Panc1 (cell line): Measurements from ENCODE around the gene OSBPL10. TPM values are rescaled to one million over a fixed set of nuclear protein-coding genes. Genes with fewer than 3 reads are reported as not detected.

ENCODE experiments used
- ATAC-seq: fragments of 200-7000 bp; cut with Tn5 transposase; 2 replicates; pipeline ENCODE4 v1.9.1; 2020; ENCODE audit warnings: mild to moderate bottlenecking, moderate library complexity
- BruUV-seq: library from RNA; stranded (reverse); fragments of 400-500 nt; replicated peaks from 2 replicates; lab custom pipeline; 2021; lab: Mats Ljungman, UMichigan
- CTCF ChIA-PET: fragments of 300-600 bp; sonication (Branson Sonifier 250); formaldehyde crosslinking; loops from one replicate; lab custom pipeline; 2022; ENCODE audit warnings: antibody characterized with exemption; lab: Charles Lee
- POLR2A ChIA-PET: fragments of 300-600 bp; sonication (Branson Sonifier 250); formaldehyde crosslinking; loops from one replicate; lab custom pipeline; 2022; ENCODE audit warnings: antibody characterized with exemption; lab: Charles Lee
- DNase-seq: peaks from one replicate; pipeline ENCODE4 v3.0.0-alpha.2; 2010; ENCODE audit warnings: low read depth, low spot score
- H3K27ac ChIP-seq: 2 replicates; pipeline ENCODE4 v1.5.1; 2011; ENCODE audit warnings: mild to moderate bottlenecking, low read length, inconsistent platforms
- H3K27me3 ChIP-seq: fragments of 200-500 bp; sonication (Bioruptor generic); 2 replicates; pipeline ENCODE4 v1.6.0; 2014; ENCODE audit warnings: low read length, inconsistent platforms; ENCODE audit not compliant: control insufficient read depth, insufficient read depth
- H3K36me3 ChIP-seq: fragments of 200-500 bp; sonication (Bioruptor generic); 2 replicates; pipeline ENCODE4 v1.5.1; 2014; ENCODE audit warnings: inconsistent platforms, mild to moderate bottlenecking, low read length, moderate library complexity; ENCODE audit not compliant: control insufficient read depth, insufficient read depth
- H3K4me1 ChIP-seq: 2 replicates; pipeline ENCODE4 v1.5.1; 2011; ENCODE audit warnings: inconsistent platforms, mild to moderate bottlenecking, low read length, moderate library complexity; ENCODE audit not compliant: control insufficient read depth, insufficient read depth
- H3K4me3 ChIP-seq, 2 experiments: 2 replicates each; pipeline ENCODE4 v1.5.1; 2011 to 2012; ENCODE audit warnings: low read depth in 2 of 2, low read length in 2 of 2, mild to moderate bottlenecking in 2 of 2, inconsistent platforms in 1 of 2, moderate library complexity in 1 of 2
- H3K9me3 ChIP-seq: fragments of 200-500 bp; sonication (Bioruptor generic); 2 replicates; pipeline ENCODE4 v1.5.1; 2014; ENCODE audit warnings: low read depth, mild to moderate bottlenecking, inconsistent platforms, low read length, moderate library complexity; ENCODE audit not compliant: control insufficient read depth, insufficient read depth
- POLR2AphosphoS5 ChIP-seq: IDR thresholded peaks from 2 replicates; pipeline ENCODE4 v1.6.1; 2012; ENCODE audit warnings: mild to moderate bottlenecking, low read depth, low read length, moderate library complexity
- SIN3A ChIP-seq: IDR thresholded peaks from 2 replicates; pipeline ENCODE4 v1.6.1; 2012; ENCODE audit warnings: low read depth, mild to moderate bottlenecking, low read length, moderate library complexity, borderline replicate concordance; ENCODE audit not compliant: insufficient read depth
- TCF7L2 ChIP-seq: IDR thresholded peaks from 2 replicates; pipeline ENCODE4 v1.6.1; 2011; ENCODE audit warnings: mild to moderate bottlenecking, low read depth, low read length, inconsistent platforms
- in situ Hi-C: cut with HindIII; loops from 2 replicates; pipeline ENCODE4 v1.10.0; 2016; ENCODE audit warnings: low sequenced_read_pairs, low pct_unique_long_range_greater_than_20kb
- intact Hi-C: fragments of 100-400 bp; cut with micrococcal nuclease; formaldehyde crosslinking; loops from one replicate; pipeline ENCODE4 v1.10.0; 2022; ENCODE audit not compliant: unreplicated experiment
- total RNA-seq: library from RNA; stranded (reverse); gene quantifications from one replicate; pipeline ENCODE4 v1.2.1, GENCODE V29; 2021; ENCODE audit not compliant: unreplicated experiment
- TF ChIP-seq, protein P1 (sequence below): fragments of 450-650 bp; IDR thresholded peaks from 2 replicates; pipeline ENCODE4 v1.5.1; 2017; ENCODE audit warnings: mild to moderate bottlenecking
- TF ChIP-seq, protein P2 (sequence below), 2 experiments: IDR thresholded peaks; 2 replicates each; pipeline ENCODE4 v1.6.1; 2011 to 2012; ENCODE audit warnings: low read depth in 2 of 2, control low read depth in 1 of 2, low read length in 1 of 2, mild to moderate bottlenecking in 1 of 2, moderate library complexity in 1 of 2; ENCODE audit not compliant: insufficient read depth in 1 of 2

OSBPL10 gene
- total RNA-seq, 1 experiment from 2014 or later = 88.1 TPM

DNA sequence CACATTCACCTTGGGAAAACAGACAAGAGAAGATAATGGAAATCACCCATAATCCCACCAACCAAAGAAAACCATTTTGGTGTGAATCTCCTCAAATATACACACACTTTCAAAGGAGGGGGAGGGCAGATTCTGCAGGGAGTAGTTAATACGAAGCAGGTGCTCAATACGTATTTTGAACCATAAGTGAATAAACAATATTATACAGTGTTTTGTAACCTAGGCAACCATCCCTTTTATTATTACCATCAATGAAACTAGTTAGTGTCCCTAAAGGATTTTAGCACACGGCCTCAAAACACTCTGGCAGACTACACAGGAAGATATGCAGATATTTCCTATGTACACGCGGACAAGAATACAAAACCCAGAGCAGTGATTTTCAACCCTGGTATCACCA, 6.1 kb downstream of the OSBPL10 start:
- in situ Hi-C loops (no loop called here), intact Hi-C loops (no loop called here)
- TF ChIP-seq, protein P1, sequence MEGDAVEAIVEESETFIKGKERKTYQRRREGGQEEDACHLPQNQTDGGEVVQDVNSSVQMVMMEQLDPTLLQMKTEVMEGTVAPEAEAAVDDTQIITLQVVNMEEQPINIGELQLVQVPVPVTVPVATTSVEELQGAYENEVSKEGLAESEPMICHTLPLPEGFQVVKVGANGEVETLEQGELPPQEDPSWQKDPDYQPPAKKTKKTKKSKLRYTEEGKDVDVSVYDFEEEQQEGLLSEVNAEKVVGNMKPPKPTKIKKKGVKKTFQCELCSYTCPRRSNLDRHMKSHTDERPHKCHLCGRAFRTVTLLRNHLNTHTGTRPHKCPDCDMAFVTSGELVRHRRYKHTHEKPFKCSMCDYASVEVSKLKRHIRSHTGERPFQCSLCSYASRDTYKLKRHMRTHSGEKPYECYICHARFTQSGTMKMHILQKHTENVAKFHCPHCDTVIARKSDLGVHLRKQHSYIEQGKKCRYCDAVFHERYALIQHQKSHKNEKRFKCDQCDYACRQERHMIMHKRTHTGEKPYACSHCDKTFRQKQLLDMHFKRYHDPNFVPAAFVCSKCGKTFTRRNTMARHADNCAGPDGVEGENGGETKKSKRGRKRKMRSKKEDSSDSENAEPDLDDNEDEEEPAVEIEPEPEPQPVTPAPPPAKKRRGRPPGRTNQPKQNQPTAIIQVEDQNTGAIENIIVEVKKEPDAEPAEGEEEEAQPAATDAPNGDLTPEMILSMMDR = no peak
- TF ChIP-seq, protein P2, sequence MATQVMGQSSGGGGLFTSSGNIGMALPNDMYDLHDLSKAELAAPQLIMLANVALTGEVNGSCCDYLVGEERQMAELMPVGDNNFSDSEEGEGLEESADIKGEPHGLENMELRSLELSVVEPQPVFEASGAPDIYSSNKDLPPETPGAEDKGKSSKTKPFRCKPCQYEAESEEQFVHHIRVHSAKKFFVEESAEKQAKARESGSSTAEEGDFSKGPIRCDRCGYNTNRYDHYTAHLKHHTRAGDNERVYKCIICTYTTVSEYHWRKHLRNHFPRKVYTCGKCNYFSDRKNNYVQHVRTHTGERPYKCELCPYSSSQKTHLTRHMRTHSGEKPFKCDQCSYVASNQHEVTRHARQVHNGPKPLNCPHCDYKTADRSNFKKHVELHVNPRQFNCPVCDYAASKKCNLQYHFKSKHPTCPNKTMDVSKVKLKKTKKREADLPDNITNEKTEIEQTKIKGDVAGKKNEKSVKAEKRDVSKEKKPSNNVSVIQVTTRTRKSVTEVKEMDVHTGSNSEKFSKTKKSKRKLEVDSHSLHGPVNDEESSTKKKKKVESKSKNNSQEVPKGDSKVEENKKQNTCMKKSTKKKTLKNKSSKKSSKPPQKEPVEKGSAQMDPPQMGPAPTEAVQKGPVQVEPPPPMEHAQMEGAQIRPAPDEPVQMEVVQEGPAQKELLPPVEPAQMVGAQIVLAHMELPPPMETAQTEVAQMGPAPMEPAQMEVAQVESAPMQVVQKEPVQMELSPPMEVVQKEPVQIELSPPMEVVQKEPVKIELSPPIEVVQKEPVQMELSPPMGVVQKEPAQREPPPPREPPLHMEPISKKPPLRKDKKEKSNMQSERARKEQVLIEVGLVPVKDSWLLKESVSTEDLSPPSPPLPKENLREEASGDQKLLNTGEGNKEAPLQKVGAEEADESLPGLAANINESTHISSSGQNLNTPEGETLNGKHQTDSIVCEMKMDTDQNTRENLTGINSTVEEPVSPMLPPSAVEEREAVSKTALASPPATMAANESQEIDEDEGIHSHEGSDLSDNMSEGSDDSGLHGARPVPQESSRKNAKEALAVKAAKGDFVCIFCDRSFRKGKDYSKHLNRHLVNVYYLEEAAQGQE (IDR thresholded peaks at IDR 0.05; ENCODE audit: insufficient read depth in 1 of 2, low read depth in 2 of 2, low read length in 1 of 2) = no peak
- TF ChIP-seq POLR2AphosphoS5 (no peak), TCF7L2 (no peak), SIN3A (no peak)
- Histone ChIP-seq H3K27ac (peak overlapping the region; percentile 99), H3K4me3 (no peak overlapping the region), H3K27me3 (no peaks in the 10 kb centered on the region), H3K36me3 (no peaks in the 10 kb centered on the region), H3K9me3 (no peaks in the 10 kb centered on the region), H3K4me1 (peaks cover 74% of the 10 kb centered on the region)
- DNase-seq (no peak), ATAC-seq (no peak)
- ChIA-PET POLR2A (no interaction called here), CTCF (no interaction called here)
- no TSS peak for BruUV-seq

DNA sequence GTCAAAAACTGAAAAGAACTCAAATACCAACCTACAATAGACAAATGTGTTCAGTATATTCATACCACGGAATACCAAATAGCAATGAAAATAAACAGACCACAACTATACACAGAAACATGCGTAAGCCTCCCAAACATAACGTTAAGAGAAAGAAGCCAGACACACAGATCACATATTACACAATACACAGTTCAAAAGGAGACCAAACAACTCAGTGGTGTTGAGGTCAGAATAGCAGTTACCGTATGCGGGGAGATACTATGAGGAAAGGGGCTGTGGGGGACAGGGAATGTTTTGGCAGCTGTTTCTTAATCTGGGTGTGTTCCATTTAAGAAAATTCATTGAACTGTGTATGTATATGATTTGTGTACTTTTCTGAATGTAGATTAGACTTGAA, 6.6 kb downstream of the OSBPL10 start:
- intact Hi-C loops (no loop called here), in situ Hi-C loops (no loop called here)
- no peak for DNase-seq
- POLR2A ChIA-PET = no interaction called here
- CTCF ChIA-PET = no interaction called here
- no TSS peak for BruUV-seq
- no peaks in the 10 kb centered on the region for H3K27me3 ChIP-seq
- H3K9me3 ChIP-seq = no peaks in the 10 kb centered on the region
- no peak for ATAC-seq
- H3K4me1 ChIP-seq = peaks cover 75% of the 10 kb centered on the region
- peak overlapping the region; percentile 99 for H3K27ac ChIP-seq
- TF ChIP-seq SIN3A (no peak), TCF7L2 (no peak)
- TF ChIP-seq, protein P2 (IDR thresholded peaks at IDR 0.05; ENCODE audit: insufficient read depth in 1 of 2, low read depth in 2 of 2, low read length in 1 of 2) = no peak
- TF ChIP-seq, protein P1 = no peak
- H3K4me3 ChIP-seq = no peak overlapping the region
- H3K36me3 ChIP-seq = no peaks in the 10 kb centered on the region
